Activated T-cell treated with anti-CD3 and anti-CD28 coated beads for 1 hour (primary cell): Measurements from ENCODE around the gene ABLIM2.

Source experiments
- DNase-seq: peaks from one replicate; pipeline ENCODE4 v3.0.0-alpha.2; 2020; ENCODE audit warnings: low read depth

The ABLIM2 gene

DNA sequence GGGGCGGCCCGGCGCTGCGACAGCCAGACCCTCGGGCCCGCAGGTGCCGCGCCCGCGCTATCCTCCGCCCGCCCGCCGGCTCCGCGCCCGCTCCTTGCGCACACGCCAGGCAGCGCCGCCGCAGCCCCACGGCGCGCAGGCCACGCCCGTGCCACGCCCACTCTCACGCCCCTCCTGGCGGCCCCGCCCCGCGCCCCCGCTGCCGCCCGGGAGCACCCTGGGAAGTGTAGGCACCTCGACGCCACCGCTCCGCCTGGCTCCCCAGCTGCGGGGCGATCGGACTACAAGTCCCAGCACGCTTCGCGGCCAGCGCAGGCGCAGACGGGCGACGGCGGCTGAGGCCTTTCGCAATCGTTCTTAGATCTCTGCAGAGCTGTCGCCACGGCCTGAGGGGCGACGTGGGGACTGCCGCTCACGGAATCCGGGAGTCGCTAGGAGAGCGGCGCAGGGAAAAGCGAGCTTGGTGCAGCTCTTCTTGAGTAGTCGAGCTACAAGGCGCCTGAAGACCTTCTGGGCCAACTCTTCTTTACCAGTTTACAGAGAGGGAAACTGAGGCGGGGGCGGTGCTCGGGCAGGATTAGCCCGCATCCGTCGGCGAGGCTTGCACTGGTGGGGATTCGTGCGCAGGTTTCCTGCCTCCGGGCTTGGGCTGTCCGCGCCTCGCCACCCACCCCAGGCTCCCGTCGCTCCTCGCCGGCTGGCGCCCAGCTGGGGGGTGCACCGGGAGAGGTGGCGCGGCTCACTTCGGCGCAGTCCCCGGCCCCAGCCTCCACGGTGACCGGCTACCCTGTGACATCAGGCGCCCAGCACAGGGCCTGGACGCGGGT, at the start of gene ABLIM2:
TSS of gene ABLIM2 (minus strand) at position 104 of the 827 bp plus-strand sequence. CDS start 124 bp downstream, outside the sequence.
- DNase-seq, result peak; percentile 99

DNA sequence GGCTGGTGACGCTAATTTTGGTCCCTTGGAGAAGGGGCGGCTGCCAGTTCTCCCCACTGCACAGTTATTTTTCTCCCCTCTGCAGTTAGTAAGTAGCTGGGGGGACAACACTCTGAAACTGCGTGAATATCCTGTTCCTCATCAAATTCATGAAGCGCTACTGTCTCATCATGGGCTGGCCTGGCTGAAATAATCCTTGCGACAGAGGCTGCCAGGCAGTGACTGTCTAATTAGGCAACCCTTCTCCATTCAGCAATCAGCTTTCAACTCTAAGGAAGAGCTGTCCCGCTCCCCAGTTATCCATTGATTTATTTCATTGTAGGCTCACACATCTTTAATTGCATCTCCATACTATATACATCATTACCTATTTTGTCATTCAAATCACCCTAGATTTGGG, 48.7 kb upstream of the ABLIM2 start:
- no peak for DNase-seq

GRCh38 chr4:8205749-8206611, 47.4 kb upstream of the ABLIM2 start:
- no peak for DNase-seq

- DNase-seq, result no peak
Observed at GRCh38 chr4:8205241-8205707, 46.7 kb upstream of the ABLIM2 start.

DNA sequence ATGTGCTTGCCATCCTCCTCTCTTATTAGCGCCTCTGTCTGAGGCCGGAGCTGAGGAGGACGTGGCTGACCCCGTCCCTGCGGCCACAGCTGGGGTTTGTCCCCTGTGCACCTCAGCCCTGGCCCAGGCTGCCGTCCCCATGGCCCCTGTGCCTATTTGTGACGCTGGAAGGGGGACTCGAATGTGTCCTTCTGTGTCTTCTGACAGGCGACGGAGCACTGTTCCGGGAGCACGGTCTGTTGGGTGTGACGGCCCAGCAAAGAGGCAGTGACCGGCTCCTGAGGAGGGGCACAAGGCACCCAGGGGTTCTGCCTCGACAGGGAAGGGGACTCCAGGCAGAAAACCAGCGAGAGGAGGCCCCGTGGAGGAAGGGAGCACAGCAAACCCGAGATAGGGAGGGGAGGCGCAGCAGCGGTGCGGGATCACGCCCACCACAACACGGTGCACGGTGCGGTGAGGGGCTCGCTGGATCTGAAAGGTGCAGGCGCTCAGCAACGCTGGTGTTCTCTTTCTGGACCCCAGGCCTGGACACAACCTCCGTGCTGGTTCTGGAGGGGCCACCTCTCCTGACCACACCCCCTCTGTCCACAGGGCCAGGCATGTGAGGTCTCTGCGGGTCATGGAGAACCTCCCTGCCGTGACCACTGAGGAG, 46.1 kb upstream of the ABLIM2 start:
- DNase-seq, result no peak

- no peak for DNase-seq
Observed at GRCh38 chr4:8203817-8204216, 45.2 kb upstream of the ABLIM2 start.

GRCh38 chr4:8203052-8203401, 44.4 kb upstream of the ABLIM2 start:
- no peak for DNase-seq

- no peak for DNase-seq
Observed at GRCh38 chr4:8202108-8203051, 43.8 kb upstream of the ABLIM2 start.

GRCh38 chr4:8201321-8201781, 42.7 kb upstream of the ABLIM2 start:
- no peak for DNase-seq

DNA sequence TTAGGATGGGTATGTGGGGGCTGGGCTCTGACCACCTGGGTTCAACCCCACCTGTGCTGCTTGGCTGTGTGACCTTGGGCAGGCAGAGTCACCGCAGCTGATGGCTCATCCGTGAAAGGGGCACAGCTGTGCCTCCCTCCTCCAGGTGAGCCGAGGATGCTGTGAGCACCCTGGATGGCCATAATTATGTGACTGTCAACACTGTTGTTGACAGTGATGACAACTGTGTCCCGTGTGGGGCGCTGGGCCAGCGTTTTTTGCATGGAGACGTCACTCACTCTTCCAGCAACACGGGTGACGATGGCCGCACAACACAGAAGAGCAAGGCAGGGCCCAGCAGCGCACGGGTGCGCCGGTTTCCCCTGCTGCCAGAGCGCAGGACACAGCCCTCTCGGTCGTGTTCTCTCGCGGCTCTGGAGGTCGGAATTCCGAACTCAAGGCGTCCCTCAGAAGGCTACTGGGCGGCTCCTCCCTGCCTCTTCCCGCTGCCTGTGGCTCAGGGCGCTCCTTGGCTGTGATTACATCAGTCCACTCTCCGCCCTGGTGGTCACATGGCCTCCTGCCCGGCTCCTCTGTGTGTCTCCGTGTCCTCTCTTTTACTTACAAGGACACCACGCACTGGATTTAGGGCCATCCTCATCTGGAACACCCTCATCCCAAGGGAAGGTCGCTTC, 41.8 kb upstream of the ABLIM2 start:
- DNase-seq, result peak; percentile 16

DNA sequence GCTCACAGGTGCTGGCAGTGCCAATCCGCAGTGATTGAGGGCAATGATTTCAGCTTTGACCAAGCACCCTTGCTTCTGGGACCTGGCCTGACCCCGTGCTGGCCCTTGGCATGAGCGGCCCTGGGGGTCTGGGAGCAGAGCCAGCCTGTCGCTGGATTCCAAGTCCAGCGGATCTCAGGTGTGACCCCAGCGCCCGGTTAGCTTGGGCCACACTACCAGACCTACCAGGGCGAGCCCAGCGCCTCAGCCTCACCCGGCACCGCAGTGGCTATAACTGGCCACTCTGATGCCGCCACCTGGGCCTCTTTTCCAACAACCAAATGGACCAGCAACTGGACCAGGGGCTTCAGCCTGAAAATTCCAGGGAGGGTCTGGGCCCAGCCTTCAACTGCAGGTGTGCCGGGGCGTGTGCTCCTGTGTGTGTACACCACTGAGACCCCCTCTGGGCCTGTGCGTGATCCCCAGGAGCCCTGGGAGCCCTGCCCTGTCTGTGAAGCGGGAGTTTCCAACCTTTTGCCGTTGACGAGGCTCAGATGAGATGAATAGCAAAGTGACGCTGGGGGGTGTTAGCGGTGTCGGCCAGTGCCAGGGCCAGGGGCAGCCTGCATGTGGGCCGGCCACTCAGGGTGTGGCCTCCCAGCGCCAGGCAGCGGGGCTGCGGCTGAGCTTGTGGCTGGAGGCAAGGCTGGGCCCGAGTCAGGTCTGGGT, 41.1 kb upstream of the ABLIM2 start:
- no peak for DNase-seq

- DNase-seq, result peak; percentile 47
Observed at GRCh38 chr4:8198906-8199593, 40.4 kb upstream of the ABLIM2 start, which contains the start of gene SH3TC1. SH3TC1 (plus strand) TSS chr4:8199290; CDS start chr4:8205195, 5,905 bp downstream.

DNA sequence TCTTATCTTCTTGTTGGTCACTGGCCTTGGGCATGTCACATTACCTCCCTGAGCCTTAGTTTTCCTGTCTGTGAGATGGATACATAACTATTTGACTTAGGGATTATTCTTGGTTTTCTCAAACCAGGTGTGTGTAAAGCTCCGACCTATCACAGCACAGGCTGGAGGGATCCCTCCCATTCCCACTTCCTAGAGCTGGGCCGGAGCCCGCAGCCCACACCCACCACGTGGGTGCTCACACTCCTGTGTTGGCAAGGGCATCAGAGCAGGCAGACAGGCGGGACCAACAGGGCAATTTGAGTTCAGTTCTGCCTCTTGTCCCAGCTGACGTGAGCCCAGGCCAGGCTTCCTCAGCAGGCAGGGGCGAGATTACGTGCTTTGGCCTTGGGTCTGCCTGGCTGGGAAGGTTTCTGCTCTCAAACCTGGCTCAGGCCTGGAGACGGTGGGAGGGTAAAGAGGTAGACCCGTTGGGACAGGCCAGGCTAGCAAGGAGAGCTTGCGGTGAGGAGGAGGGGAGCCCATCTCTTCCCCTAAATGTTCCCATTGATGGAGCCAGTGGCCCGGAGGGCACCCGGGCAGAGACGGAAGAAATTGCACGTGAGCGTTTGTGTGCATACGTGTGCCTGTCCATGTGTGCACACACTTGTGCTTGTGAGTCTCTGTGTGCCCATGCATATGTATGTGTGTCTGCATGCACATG, 39.7 kb upstream of the ABLIM2 start:
- DNase-seq, result no peak

GRCh38 chr4:8197521-8197920, 38.9 kb upstream of the ABLIM2 start:
- no peak for DNase-seq

GRCh38 chr4:8195841-8196458, 37.3 kb upstream of the ABLIM2 start:
- no peak for DNase-seq

GRCh38 chr4:8195431-8195830, 36.8 kb upstream of the ABLIM2 start:
- no peak for DNase-seq

- DNase-seq, result no peak
Observed at GRCh38 chr4:8194306-8195242, 36.0 kb upstream of the ABLIM2 start.
